SK-N-SH (cell line): Measurements from ENCODE around the gene OCA2.

Experiments
- GABPA ChIP-seq: IDR thresholded peaks from 2 replicates; pipeline ENCODE4 v1.4.0; 2012; ENCODE audit warnings: low read depth, mild to moderate bottlenecking
- MEF2A ChIP-seq: IDR thresholded peaks from 2 replicates; pipeline ENCODE4 v1.4.0; 2012; ENCODE audit warnings: low read depth, borderline replicate concordance
- POLR2AphosphoS5 ChIP-seq: IDR thresholded peaks from 2 replicates; pipeline ENCODE4 v1.6.1; 2012; ENCODE audit warnings: low read depth, low read length
- RFX5 ChIP-seq: IDR thresholded peaks from 2 replicates; pipeline ENCODE4 v1.6.1; 2012; ENCODE audit warnings: mild to moderate bottlenecking, improper control_type of control experiment, low read length
- SIN3A ChIP-seq: IDR thresholded peaks from 2 replicates; pipeline ENCODE4 v1.6.1; 2012; ENCODE audit warnings: low read depth, mild to moderate bottlenecking, low read length, moderate library complexity, borderline replicate concordance
- SMC3 ChIP-seq: IDR thresholded peaks from 2 replicates; pipeline ENCODE4 v1.6.1; 2012; ENCODE audit warnings: low read depth, low read length, improper control_type of control experiment
- TAF1 ChIP-seq: IDR thresholded peaks from 2 replicates; pipeline ENCODE4 v1.6.1; 2012; ENCODE audit warnings: low read depth, mild to moderate bottlenecking, low read length, moderate library complexity, borderline replicate concordance
- YY1 ChIP-seq: IDR thresholded peaks from 2 replicates; pipeline ENCODE4 v1.4.0; 2012; ENCODE audit warnings: low read depth, mild to moderate bottlenecking
- TF ChIP-seq, protein P1 (sequence below): fragments of 200-600 bp; sonication (generic); IDR thresholded peaks from 2 replicates; pipeline ENCODE4 v1.6.1; 2017; ENCODE audit warnings: antibody characterized with exemption, mild to moderate bottlenecking, moderate library complexity
- TF ChIP-seq, protein P2 (sequence below): IDR thresholded peaks from 2 replicates; pipeline ENCODE4 v1.4.0; 2012; ENCODE audit warnings: low read depth, borderline replicate concordance

DNA sequence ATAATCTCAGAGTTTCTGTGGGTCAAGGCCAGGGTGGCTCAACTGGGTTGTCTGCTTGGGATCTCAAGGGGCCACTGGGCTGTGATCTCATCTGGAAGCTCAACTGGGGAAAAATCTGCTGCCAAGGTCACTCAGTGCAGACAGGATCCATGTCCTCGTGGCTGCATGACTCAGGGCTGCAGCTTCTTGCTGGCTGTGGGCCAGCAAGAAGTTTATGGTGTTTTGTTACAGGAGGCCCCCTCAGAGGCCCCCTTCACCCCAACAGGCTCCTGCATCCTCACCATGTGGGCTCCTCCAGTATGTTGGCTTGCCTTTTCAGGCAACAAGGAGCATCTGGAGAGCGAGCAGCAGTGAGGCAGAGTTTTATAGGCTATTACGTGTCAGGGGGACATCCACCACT is 14.6 kb downstream of the OCA2 start:
- TF ChIP-seq, protein P1, sequence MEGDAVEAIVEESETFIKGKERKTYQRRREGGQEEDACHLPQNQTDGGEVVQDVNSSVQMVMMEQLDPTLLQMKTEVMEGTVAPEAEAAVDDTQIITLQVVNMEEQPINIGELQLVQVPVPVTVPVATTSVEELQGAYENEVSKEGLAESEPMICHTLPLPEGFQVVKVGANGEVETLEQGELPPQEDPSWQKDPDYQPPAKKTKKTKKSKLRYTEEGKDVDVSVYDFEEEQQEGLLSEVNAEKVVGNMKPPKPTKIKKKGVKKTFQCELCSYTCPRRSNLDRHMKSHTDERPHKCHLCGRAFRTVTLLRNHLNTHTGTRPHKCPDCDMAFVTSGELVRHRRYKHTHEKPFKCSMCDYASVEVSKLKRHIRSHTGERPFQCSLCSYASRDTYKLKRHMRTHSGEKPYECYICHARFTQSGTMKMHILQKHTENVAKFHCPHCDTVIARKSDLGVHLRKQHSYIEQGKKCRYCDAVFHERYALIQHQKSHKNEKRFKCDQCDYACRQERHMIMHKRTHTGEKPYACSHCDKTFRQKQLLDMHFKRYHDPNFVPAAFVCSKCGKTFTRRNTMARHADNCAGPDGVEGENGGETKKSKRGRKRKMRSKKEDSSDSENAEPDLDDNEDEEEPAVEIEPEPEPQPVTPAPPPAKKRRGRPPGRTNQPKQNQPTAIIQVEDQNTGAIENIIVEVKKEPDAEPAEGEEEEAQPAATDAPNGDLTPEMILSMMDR = no peak
- TF ChIP-seq, protein P2, sequence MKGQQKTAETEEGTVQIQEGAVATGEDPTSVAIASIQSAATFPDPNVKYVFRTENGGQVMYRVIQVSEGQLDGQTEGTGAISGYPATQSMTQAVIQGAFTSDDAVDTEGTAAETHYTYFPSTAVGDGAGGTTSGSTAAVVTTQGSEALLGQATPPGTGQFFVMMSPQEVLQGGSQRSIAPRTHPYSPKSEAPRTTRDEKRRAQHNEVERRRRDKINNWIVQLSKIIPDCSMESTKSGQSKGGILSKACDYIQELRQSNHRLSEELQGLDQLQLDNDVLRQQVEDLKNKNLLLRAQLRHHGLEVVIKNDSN = no peak
- TF ChIP-seq POLR2AphosphoS5 (no peak), TAF1 (no peak), SIN3A (no peak), RFX5 (no peak), GABPA (no peak), MEF2A (no peak), SMC3 (no peak), YY1 (no peak)
